GM23338 (cell line): Measurements from ENCODE around the gene BUB1. TPM values are rescaled to one million over a fixed set of nuclear protein-coding genes. Genes with fewer than 3 reads are reported as not detected.

Experiments used
- ATAC-seq: fragments of 200-7000 bp; cut with Tn5 transposase; 3 replicates; pipeline ENCODE4 v1.9.1; 2020
- DNase-seq: peaks from one replicate; pipeline ENCODE4 v3.0.0-alpha.2; 2015; ENCODE audit warnings: low spot score
- H2AFZ ChIP-seq: fragments of 200-600 bp; sonication (generic); 2 replicates; pipeline ENCODE4 v1.8.0; 2016; ENCODE audit warnings: antibody characterized with exemption, mild to moderate bottlenecking, moderate library complexity
- H3F3A ChIP-seq: fragments of 200-600 bp; sonication (generic); replicated peaks from 2 replicates; pipeline ENCODE4 v1.8.0; 2017; ENCODE audit warnings: antibody characterized with exemption, mixed run types, low read depth
- H3K27ac ChIP-seq: fragments of 200-600 bp; sonication (generic); 2 replicates; pipeline ENCODE4 v1.6.1; 2016; ENCODE audit warnings: low read depth
- H3K27me3 ChIP-seq: fragments of 200-600 bp; sonication (generic); 2 replicates; pipeline ENCODE4 v1.8.0; 2016; ENCODE audit warnings: mild to moderate bottlenecking, mixed run types, moderate library complexity; ENCODE audit not compliant: insufficient read depth
- H3K36me3 ChIP-seq: fragments of 200-600 bp; sonication (generic); 2 replicates; pipeline ENCODE4 v1.8.0; 2016; ENCODE audit warnings: mild to moderate bottlenecking; ENCODE audit not compliant: insufficient read depth
- H3K4me1 ChIP-seq: fragments of 200-600 bp; sonication (generic); 2 replicates; pipeline ENCODE4 v1.8.0; 2016; ENCODE audit warnings: mild to moderate bottlenecking, moderate library complexity; ENCODE audit not compliant: insufficient read depth
- H3K4me2 ChIP-seq: fragments of 200-600 bp; sonication (generic); 2 replicates; pipeline ENCODE4 v1.7.1; 2017; ENCODE audit warnings: mixed run types
- H3K4me3 ChIP-seq: fragments of 200-600 bp; sonication (generic); 2 replicates; pipeline ENCODE4 v1.6.1; 2016; ENCODE audit warnings: mixed run types
- H3K79me2 ChIP-seq: fragments of 200-600 bp; sonication (generic); replicated peaks from 2 replicates; pipeline ENCODE4 v1.8.0; 2017; ENCODE audit warnings: mild to moderate bottlenecking; ENCODE audit not compliant: insufficient read depth
- H3K9me2 ChIP-seq: fragments of 200-600 bp; sonication (generic); 2 replicates; pipeline ENCODE4 v1.8.0; 2017; ENCODE audit not compliant: insufficient read depth
- H4K20me1 ChIP-seq: fragments of 200-600 bp; sonication (generic); replicated peaks from 2 replicates; pipeline ENCODE4 v1.8.0; 2017; ENCODE audit warnings: mild to moderate bottlenecking; ENCODE audit not compliant: insufficient read depth
- H3K27ac Mint-ChIP-seq: 2 replicates; pipeline ENCODE4 v1.8.0; 2020; ENCODE audit warnings: inconsistent platforms, mild to moderate bottlenecking, moderate library complexity, mixed read lengths
- H3K27me3 Mint-ChIP-seq: 3 replicates; pipeline ENCODE4 v1.8.0; 2022; ENCODE audit warnings: low read depth, mild to moderate bottlenecking, moderate library complexity, mixed read lengths, inconsistent platforms; ENCODE audit not compliant: insufficient read depth, poor library complexity
- H3K36me3 Mint-ChIP-seq: 3 replicates; pipeline ENCODE4 v1.8.0; 2021; ENCODE audit warnings: low read depth, mild to moderate bottlenecking, inconsistent platforms, moderate library complexity, mixed read lengths
- H3K4me1 Mint-ChIP-seq: 3 replicates; pipeline ENCODE4 v1.8.0; 2020; ENCODE audit warnings: mild to moderate bottlenecking, inconsistent platforms, mixed read lengths
- H3K4me3 Mint-ChIP-seq: 3 replicates; pipeline ENCODE4 v1.8.0; 2021; ENCODE audit warnings: moderate library complexity, mild to moderate bottlenecking, inconsistent platforms, mixed read lengths
- H3K9me3 Mint-ChIP-seq: 3 replicates; pipeline ENCODE4 v1.8.0; 2020; ENCODE audit warnings: moderate library complexity, mild to moderate bottlenecking, inconsistent platforms, mixed read lengths
- CREB1 ChIP-seq: fragments of 250-450 bp; sonication (Bioruptor Pico); IDR thresholded peaks from 2 replicates; pipeline ENCODE4 v1.5.0; 2020; ENCODE audit warnings: low read depth, mild to moderate bottlenecking, moderate library complexity
- CTCF ChIP-seq, 2 experiments: fragments of 200-600 bp in 1 of 2; sonication (generic) in 1 of 2; conservative IDR thresholded peaks; 2 replicates each; pipeline versions ENCODE4 v1.5.1 to v1.6.1; 2016 to 2017; ENCODE audit warnings: antibody characterized with exemption in 2 of 2, low read depth in 2 of 2, mild to moderate bottlenecking in 2 of 2, moderate library complexity in 1 of 2
- ETS1 ChIP-seq: IDR thresholded peaks from 2 replicates; pipeline ENCODE4 v1.6.1; 2016; ENCODE audit warnings: antibody characterized with exemption
- EZH2 ChIP-seq: fragments of 200-600 bp; sonication (generic); IDR thresholded peaks from one replicate; pipeline ENCODE4 v1.8.0; 2017; ENCODE audit warnings: antibody characterized with exemption, mild to moderate bottlenecking, low read depth; ENCODE audit not compliant: unreplicated experiment
- EZH2phosphoT487 ChIP-seq: fragments of 200-600 bp; sonication (generic); IDR thresholded peaks from one replicate; pipeline ENCODE4 v1.8.1; 2018; ENCODE audit warnings: antibody characterized with exemption; ENCODE audit not compliant: unreplicated experiment
- JUNB ChIP-seq: IDR thresholded peaks from one replicate; pipeline ENCODE4 v1.6.1; 2016; ENCODE audit warnings: antibody characterized with exemption; ENCODE audit not compliant: unreplicated experiment
- NANOG ChIP-seq: IDR thresholded peaks from 2 replicates; pipeline ENCODE4 v1.6.1; 2016; ENCODE audit warnings: antibody characterized with exemption, borderline replicate concordance
- POLR2AphosphoS5 ChIP-seq: IDR thresholded peaks from 2 replicates; pipeline ENCODE4 v1.6.1; 2016; ENCODE audit warnings: antibody characterized with exemption, low read depth
- REST ChIP-seq: IDR thresholded peaks from one replicate; pipeline ENCODE4 v1.6.1; 2018; ENCODE audit warnings: antibody characterized with exemption; ENCODE audit not compliant: unreplicated experiment
- STAT1 ChIP-seq: IDR thresholded peaks from one replicate; pipeline ENCODE4 v1.6.1; 2016; ENCODE audit warnings: antibody characterized with exemption; ENCODE audit not compliant: unreplicated experiment
- ZNF114 ChIP-seq: fragments of 250-450 bp; sonication (Bioruptor Pico); IDR thresholded peaks from 2 replicates; pipeline ENCODE4 v1.5.0; 2020; ENCODE audit warnings: mild to moderate bottlenecking, moderate library complexity
- ZNF331 ChIP-seq: fragments of 250-450 bp; sonication (Bioruptor Pico); IDR thresholded peaks from 2 replicates; pipeline ENCODE4 v1.5.0; 2020; ENCODE audit warnings: low read depth, mild to moderate bottlenecking, moderate library complexity
- ZNF462 ChIP-seq: fragments of 250-450 bp; sonication (Bioruptor Pico); IDR thresholded peaks from 2 replicates; pipeline ENCODE4 v1.5.0; 2020; ENCODE audit warnings: mild to moderate bottlenecking, moderate library complexity
- polyA plus RNA-seq: library from polyadenylated mRNA; unstranded; fragments of >200 nt; fragmentation: Nextera tagmentation; extraction: Ambion mirVana; gene quantifications from 2 replicates; pipeline ENCODE4 v1.2.1, GENCODE V29; 2016
- total RNA-seq: library from RNA; depleted of rRNA; stranded (reverse); fragments of >200 nt; shearing (Covaris generic); gene quantifications from 2 replicates; pipeline ENCODE4 v1.2.3, GENCODE V29; 2014

The BUB1 gene
- total and polyA plus RNA-seq, 2 experiments from 2014 or later: 59.4 to 184 TPM

GRCh38 chr2:110712737-110713136 is 34.9 kb upstream of the BUB1 start:
- no peak for DNase-seq
- ATAC-seq: no peak
- Mint-ChIP-seq H3K27ac (no peak overlapping the region), H3K4me3 (no peak overlapping the region; the same call in 2 of the 3 replicates), H3K9me3 (no peaks in the 10 kb centered on the region), H3K27me3 (peaks cover 5% of the 10 kb centered on the region), H3K36me3 (no peaks in the 10 kb centered on the region), H3K4me1 (no peaks in the 10 kb centered on the region; the same call in 2 of the 3 replicates)
- Histone ChIP-seq H3K4me1 (no peaks in the 10 kb centered on the region), H3K27ac (no peak overlapping the region), H3K9me2 (no peaks in the 10 kb centered on the region), H3K36me3 (no peaks in the 10 kb centered on the region), H3F3A (no peaks in the 10 kb centered on the region), H3K27me3 (no peaks in the 10 kb centered on the region), H3K79me2 (no peaks in the 10 kb centered on the region), H2AFZ (no peak overlapping the region), H3K4me3 (no peak overlapping the region), H4K20me1 (no peaks in the 10 kb centered on the region), H3K4me2 (no peak overlapping the region)
- TF ChIP-seq ETS1: no peak
- no peak for TF ChIP-seq ZNF114 (CRISPR knock-in tag)
- no peak for TF ChIP-seq EZH2phosphoT487
- TF ChIP-seq NANOG: no peak
- TF ChIP-seq STAT1: no peak
- TF ChIP-seq ZNF462 (CRISPR knock-in tag): no peak
- TF ChIP-seq POLR2AphosphoS5: no peak
- no peak for TF ChIP-seq REST
- TF ChIP-seq ZNF331 (CRISPR knock-in tag): no peak
- no peak for TF ChIP-seq CREB1 (CRISPR knock-in tag)
- TF ChIP-seq JUNB: no peak
- no peak for TF ChIP-seq CTCF (conservative IDR thresholded peaks at IDR 0.05; ENCODE audit: low read depth in 2 of 2)
- no peak for TF ChIP-seq EZH2
